ENCODE results near the gene DGKA.

DNA sequence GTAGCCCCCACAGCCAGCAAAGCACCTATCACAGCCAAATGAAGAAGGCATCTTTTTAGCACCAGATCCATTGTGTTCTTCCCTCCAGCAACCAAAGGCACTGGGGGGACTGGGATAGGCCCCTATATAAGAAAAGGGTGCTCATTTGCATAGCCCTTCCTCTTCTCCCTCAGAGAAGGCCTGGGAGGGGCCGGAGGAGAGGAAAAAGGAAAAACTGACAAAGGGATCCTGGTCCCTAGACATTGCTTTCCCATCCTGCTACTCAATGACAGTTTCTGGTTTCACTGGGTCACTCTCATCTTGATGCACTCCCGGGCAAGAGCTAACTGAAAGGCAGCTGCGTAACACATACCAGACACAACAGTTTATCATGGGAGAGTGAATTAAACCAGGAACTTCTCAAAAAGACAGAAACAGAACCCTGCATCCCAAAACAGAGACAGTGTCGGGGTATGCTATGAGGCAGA, 35.0 kb downstream of the DGKA start, which contains the start of gene PMEL:
- TF ChIP-seq, protein P1, sequence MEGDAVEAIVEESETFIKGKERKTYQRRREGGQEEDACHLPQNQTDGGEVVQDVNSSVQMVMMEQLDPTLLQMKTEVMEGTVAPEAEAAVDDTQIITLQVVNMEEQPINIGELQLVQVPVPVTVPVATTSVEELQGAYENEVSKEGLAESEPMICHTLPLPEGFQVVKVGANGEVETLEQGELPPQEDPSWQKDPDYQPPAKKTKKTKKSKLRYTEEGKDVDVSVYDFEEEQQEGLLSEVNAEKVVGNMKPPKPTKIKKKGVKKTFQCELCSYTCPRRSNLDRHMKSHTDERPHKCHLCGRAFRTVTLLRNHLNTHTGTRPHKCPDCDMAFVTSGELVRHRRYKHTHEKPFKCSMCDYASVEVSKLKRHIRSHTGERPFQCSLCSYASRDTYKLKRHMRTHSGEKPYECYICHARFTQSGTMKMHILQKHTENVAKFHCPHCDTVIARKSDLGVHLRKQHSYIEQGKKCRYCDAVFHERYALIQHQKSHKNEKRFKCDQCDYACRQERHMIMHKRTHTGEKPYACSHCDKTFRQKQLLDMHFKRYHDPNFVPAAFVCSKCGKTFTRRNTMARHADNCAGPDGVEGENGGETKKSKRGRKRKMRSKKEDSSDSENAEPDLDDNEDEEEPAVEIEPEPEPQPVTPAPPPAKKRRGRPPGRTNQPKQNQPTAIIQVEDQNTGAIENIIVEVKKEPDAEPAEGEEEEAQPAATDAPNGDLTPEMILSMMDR (IDR thresholded peaks at IDR 0.05), result no peak
- TF ChIP-seq EZH2phosphoT487 (IDR thresholded peaks at IDR 0.05) (no peak), EZH2 (IDR thresholded peaks at IDR 0.05) (no peak)
